Vagina (tissue), 2 donors: ENCODE data around the gene ITLN2.

Experiments used
- CTCF ChIP-seq, 3 experiments: fragments of 450-650 bp in 2 of 3; fragments of 200-600 bp in 1 of 3; sonication (generic) in 1 of 3; IDR thresholded peaks; one replicate each; pipeline ENCODE4 v1.5.1; 2017 to 2019; ENCODE audit warnings: antibody characterized with exemption in 3 of 3, mild to moderate bottlenecking in 2 of 3, moderate library complexity in 2 of 3
- POLR2AphosphoS5 ChIP-seq, 2 donors: sonication (generic); formaldehyde crosslinking; IDR thresholded peaks; one replicate each; pipeline ENCODE4 v1.9.0; 2017; ENCODE audit warnings: antibody characterized with exemption in 2 of 2, mild to moderate bottlenecking in 2 of 2, low read depth in 1 of 2; ENCODE audit not compliant: insufficient read depth in 1 of 2

GRCh38 chr1:160997323-160998038 is 42.9 kb upstream of the ITLN2 start:
- TF ChIP-seq CTCF (IDR thresholded peaks at IDR 0.05) (peak in 1 of 3 experiments; percentile 44), POLR2AphosphoS5 (IDR thresholded peaks at IDR 0.05; ENCODE audit: insufficient read depth in 1 of 2, low read depth in 1 of 2) (no peak)
